Lung microvascular endothelial cell (primary cell): Measurements from ENCODE around the gene HSPG2. TPM values are rescaled to one million over a fixed set of nuclear protein-coding genes. Genes with fewer than 3 reads are reported as not detected.

Experiments
- DNase-seq, 2 donors: peaks; one replicate each; pipeline versions ENCODE4 v3.0.0 to v3.0.0-alpha.2; 2010; ENCODE audit warnings: low read depth in 2 of 2
- total RNA-seq: library from RNA; depleted of rRNA; stranded (reverse); fragments of >200 nt; gene quantifications from 2 replicates; pipeline ENCODE4 v1.2.1, GENCODE V29; 2014

HSPG2 gene
- total RNA-seq, 1 donor from 2014 or later, result 250 TPM

GRCh38 chr1:21884456-21885235 is 52.5 kb downstream of the HSPG2 start:
- DNase-seq, result no peak

GRCh38 chr1:21882721-21883415 is 54.2 kb downstream of the HSPG2 start:
- DNase-seq, result no peak

GRCh38 chr1:21881250-21881649 is 55.9 kb downstream of the HSPG2 start:
- no peak for DNase-seq

DNA sequence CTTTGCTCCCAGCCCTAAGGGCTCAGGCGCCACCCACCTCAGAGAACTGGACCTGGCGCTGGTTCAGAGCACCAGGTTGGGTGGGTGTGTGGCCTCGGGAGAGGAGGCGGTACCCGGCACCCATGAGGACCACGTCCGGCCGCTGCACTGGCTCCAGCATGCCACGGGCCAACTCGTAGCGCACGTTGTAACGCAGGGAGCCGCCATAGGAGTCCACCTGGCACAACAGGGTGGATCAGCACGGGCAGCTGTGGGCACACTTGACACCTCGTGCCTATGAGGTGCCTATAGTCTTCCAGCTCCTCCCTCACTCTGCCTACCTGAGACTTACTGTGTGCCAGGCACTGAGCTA is 56.5 kb downstream of the HSPG2 start:
- DNase-seq, result no peak

DNA sequence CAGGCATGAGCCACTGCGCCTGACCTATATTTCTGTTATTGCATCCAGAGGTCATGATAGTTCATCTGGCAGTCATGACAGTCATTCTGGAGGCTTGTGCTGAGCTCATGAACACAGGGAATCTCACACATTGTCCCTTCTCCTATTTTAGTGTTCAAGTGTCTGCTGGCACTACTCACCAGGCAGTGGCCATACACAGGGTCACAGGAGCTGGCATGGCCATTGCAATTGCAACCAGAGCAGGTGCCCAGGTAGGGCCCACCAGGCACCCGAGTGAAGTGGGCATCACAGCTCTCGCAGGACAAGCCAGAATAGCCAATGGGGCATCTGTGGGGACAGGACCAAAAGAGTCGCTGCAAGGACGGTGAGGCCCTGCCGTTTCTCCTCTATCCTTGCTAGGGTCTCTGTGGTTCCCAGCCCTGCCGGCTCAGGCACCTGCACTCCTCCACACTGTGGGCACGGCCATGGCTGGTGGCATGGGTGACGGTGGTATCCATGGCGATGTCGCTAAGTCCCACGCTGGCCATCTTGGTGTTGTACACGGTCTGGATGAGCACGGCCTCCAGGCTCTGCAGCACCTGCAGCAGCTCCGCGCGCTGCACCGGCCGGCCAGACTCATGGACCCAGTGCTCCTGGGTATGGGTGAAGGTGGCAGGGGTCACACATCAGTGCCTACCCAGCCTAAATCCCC is 57.0 kb downstream of the HSPG2 start:
- DNase-seq, result no peak

- DNase-seq, result no peak
Measured at GRCh38 chr1:21878840-21879478, 58.2 kb downstream of the HSPG2 start.

DNA sequence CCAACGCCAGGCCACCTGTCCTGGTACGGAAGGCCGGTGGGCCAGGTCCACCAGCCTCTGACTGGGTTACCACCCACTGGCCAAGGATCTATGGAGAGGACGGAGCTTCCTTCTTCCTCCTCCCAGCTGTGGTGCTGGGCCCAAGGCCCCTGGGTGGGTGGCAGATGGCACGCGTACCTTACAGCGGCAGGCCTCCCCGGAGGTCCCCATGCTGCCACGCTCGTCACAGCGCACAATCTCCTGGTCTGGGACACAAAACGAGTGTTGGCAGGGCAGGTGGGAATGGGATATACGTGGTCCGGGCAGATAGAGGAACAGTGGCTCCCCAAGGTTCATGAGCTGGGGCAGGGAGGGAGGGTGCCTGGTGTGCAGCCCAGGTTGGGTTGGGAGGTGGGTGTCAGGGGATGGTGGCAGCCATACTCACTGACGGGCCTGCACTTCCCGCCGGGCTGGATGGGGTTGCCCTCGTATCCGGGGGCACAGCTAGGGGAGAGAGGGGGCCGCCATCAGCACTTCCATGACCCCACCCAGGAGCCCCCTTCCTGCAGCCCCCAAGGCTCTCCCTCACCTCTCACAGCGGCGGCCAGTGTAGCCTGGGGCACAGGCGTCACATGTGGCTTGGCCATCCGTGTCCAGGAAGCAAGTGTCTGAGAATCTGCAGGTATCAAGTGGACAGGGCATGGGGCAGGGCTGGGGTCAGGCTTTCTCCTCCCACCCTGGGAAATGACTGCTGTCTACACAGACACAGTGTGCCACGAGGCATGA is 58.9 kb downstream of the HSPG2 start:
- DNase-seq, result no peak

- no peak for DNase-seq
Measured at GRCh38 chr1:21876267-21876666, 60.8 kb downstream of the HSPG2 start.

DNA sequence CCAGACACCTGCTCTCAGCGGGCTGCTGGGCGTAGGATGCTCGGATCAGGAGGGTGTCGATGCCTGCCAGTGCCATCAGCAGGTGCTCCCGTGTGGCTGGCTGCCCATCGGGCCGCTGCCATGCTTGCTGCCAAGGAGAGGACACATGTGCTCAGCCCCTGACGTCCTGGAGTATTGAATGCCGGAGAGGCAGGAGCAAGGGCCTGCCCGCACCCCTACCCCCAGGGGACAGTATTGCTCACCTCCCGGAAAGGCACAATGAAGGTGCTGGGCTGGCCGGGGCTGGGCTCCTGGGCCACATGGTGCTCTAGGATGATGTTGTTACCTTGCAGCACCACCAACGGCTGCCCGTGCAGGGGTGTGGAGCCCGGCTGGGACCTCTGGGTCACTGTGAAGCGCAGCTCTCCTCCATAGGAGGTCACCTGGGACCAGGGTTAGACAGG is 61.5 kb downstream of the HSPG2 start:
- no peak for DNase-seq

GRCh38 chr1:21874778-21875547 is 62.1 kb downstream of the HSPG2 start:
- DNase-seq, result no peak

- DNase-seq, result no peak
Measured at GRCh38 chr1:21874328-21874727, 62.8 kb downstream of the HSPG2 start.

- DNase-seq, result no peak
Measured at GRCh38 chr1:21873761-21874160, 63.3 kb downstream of the HSPG2 start.

- no peak for DNase-seq
Measured at GRCh38 chr1:21873174-21873573, 63.9 kb downstream of the HSPG2 start.

DNA sequence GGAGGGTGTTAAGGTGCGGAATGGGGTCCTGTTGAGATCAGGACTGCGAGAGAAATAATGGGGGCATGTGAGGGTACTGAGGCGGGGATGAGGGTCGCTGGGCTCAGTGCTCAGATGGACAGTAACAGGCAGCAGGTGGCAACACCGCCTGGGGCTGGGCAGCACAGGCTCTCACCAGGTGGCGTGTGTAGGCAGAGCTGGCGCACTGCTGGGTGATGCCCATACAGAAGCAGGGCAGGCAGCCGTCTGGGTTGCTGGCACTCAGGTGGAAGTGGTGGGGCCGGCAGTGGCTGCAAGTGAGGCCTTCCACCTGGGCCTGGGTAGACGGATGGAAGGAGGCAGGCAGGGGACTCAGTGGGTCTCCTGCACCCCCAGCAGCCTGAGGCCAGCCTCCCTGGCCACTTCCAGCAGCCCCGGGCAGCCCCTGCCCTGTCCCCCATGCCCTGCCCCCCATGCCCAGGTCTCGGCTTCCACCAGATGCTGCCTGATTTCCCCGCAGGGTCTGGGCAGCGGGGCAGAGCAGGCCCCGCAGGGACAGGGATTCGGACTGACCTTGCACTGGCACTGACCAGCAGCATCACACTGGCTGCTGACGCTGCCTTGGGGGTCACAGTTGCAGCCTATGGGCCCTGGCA is 64.5 kb downstream of the HSPG2 start:
- no peak for DNase-seq

GRCh38 chr1:21871943-21872342 is 65.2 kb downstream of the HSPG2 start:
- no peak for DNase-seq

GRCh38 chr1:21870611-21871010 is 66.5 kb downstream of the HSPG2 start:
- no peak for DNase-seq

GRCh38 chr1:21869620-21870121 is 67.4 kb downstream of the HSPG2 start:
- peak; percentile 80 to 81 for DNase-seq

DNA sequence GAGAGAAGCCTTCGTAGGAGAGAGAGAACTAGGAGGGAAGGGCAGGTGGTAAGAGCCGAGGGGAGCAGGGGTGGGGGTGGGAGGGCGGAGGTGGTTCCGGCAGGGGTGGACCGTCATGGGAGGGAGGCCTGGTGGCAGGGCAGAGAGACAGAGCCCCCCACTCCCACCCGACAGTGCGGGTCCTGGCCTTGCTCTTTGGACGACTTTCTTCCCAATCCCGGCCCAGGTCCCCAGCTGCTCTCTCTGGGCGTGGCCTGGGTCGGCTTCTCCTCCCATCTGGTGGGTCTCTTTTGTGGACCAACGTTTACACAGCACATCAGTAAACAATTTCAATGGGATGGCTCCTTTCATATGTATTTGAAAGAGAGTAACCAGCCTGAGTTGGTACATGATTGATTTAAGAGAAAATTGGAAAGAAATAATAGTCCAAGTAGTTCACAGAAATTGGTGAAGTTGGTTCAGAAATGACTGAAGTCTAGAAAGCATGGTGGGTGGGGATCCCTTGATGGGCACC is 68.1 kb downstream of the HSPG2 start:
- DNase-seq, result no peak

- no peak for DNase-seq
Measured at GRCh38 chr1:21868482-21868881, 68.6 kb downstream of the HSPG2 start.
